Epithelial cell of alveolus of lung (primary cell): ENCODE data around the gene IFNGR1. TPM values are rescaled to one million over a fixed set of nuclear protein-coding genes. Genes with fewer than 3 reads are reported as not detected.

ENCODE experiments used
- total RNA-seq: library from RNA; depleted of rRNA; stranded (reverse); fragments of >200 nt; gene quantifications from 2 replicates; pipeline ENCODE4 v1.2.1, GENCODE V29; 2015

The IFNGR1 gene
- total RNA-seq, result 38.4 and 65.3 TPM in 2 replicates

DNA sequence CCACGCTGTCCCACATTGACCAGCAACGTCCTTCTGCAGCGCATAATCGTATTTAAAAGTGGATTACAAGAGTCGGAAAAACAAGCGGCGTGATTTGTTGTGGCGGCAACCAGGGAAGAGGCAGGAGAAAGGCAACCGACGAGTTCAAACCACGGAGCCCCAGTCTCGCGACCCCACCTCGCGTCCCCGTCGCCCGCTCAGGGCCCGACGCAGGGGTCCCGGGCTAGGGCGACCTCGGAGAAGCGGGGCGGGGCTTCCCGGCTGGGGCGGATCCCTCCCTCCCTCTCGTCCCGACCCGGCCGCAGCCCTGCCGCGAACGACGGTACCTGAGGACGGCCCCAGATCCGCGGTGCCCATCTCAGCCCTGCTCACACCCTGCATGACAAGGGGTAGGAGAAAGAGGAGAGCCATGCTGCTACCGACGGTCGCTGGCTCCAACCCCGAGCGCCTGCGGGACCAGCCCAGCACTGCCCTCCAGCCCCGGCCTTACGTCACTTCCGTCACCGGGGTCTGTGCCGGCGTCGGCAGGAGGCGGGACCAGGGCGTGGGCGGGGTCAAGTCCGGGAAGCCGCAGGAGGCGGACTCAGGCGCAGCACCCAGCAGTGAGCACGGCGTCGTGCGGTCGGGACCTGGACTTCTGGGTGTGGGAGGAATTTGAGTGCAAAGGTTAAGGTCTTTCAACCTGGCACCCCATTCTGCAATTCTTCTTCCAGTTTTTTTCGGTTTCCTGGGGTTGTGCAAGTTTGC, at the start of gene IFNGR1:
Gene IFNGR1 (minus strand): TSS at position 469 of the 747 bp plus-strand sequence. CDS start 58 bp downstream, at position 411.

DNA sequence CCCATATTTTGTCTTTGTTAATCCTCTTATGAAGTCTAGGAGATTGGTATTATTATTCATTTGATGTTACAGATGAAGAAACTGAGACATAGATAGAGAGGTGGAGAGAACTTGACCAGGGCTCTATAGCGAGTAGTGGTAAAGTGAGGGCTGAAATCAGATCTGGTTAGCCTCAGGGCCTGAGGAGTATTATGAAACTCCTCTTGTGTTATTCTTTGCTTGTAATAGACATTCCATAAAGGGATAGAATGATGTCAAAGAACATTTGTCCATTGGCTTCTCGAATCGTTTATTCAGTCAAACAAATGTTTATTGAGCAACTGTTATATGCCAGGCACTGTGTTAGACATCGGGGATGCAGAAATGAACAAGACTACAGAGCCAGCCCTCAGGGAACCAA, 45.7 kb downstream of the IFNGR1 start, which contains the start of gene IL22RA2:
Gene IL22RA2 (minus strand): TSS at position 144 of the 400 bp plus-strand sequence. CDS start 11,895 bp downstream, outside the sequence.

Other genes starting within 250 kb of the IFNGR1 start
- gene IL20RA, start 174.4 kb downstream of the IFNGR1 start, total RNA-seq, result 0.26 and 2.9 TPM in 2 replicates
- not detected in 2 replicates for gene IL22RA2, start 45.7 kb downstream of the IFNGR1 start, total RNA-seq